HCT116 (cell line): ENCODE results near the gene ZNF780A. TPM values are rescaled to one million over a fixed set of nuclear protein-coding genes. Genes with fewer than 3 reads are reported as not detected.

ENCODE experiments used
- ATAC-seq: fragments of 200-7000 bp; cut with Tn5 transposase; 2 replicates; pipeline ENCODE4 v1.9.1; 2020; ENCODE audit warnings: mild to moderate bottlenecking, moderate library complexity
- BruUV-seq: library from RNA; stranded (reverse); fragments of 400-500 nt; replicated peaks from 2 replicates; lab custom pipeline; 2021; lab: Mats Ljungman, UMichigan
- CTCF ChIA-PET: fragments of 300-600 bp; sonication (Branson Sonifier 250); formaldehyde crosslinking; loops from one replicate; lab custom pipeline; 2021; ENCODE audit warnings: antibody characterized with exemption; lab: Charles Lee
- POLR2A ChIA-PET: fragments of 300-600, 350-600 bp; sonication (Branson Sonifier 250); formaldehyde crosslinking; loops from one replicate; lab custom pipeline; 2021; ENCODE audit warnings: antibody characterized with exemption; lab: Charles Lee
- RAD21 ChIA-PET, 2 experiments: fragments of 300-600 bp; sonication (Branson Sonifier 250); formaldehyde crosslinking; loops; one replicate each; lab custom pipeline; 2023; ENCODE audit warnings: low total read pairs in 2 of 2; ENCODE audit not compliant: uncharacterized antibody in 2 of 2, unreplicated experiment in 2 of 2, low non-redundant PET in 1 of 2; lab: Charles Lee
- DNase-seq: peaks from one replicate; pipeline ENCODE4 v3.0.0-alpha.2; 2010; ENCODE audit warnings: low read depth, low spot score
- H2AFZ ChIP-seq: fragments of 200-600 bp; shearing (Covaris generic), sonication (generic); 2 replicates; pipeline ENCODE4 v1.6.1; 2017; ENCODE audit warnings: low read depth, mixed run types, mixed read lengths, antibody characterized with exemption, low read length; ENCODE audit not compliant: poor library complexity, severe bottlenecking
- H3K27ac ChIP-seq: 2 replicates; pipeline ENCODE4 v1.5.1; 2012; ENCODE audit warnings: low read depth, low read length
- H3K27me3 ChIP-seq: fragments of 200-600 bp; sonication (generic); 2 replicates; pipeline ENCODE4 v1.6.1; 2016; ENCODE audit warnings: mixed run types, low read length, mixed read lengths; ENCODE audit not compliant: insufficient read depth
- H3K36me3 ChIP-seq, 2 experiments: fragments of 200-500 bp in 1 of 2; fragments of 200-600 bp in 1 of 2; sonication (Bioruptor generic) in 1 of 2; sonication (generic) in 1 of 2; 2 replicates each; pipeline versions ENCODE4 v1.5.1 to v1.6.1; 2014 to 2016; ENCODE audit warnings: low read length in 2 of 2, inconsistent platforms in 1 of 2, mixed read lengths in 1 of 2, mixed run types in 1 of 2; ENCODE audit not compliant: insufficient read depth in 2 of 2, control insufficient read depth in 1 of 2
- H3K4me1 ChIP-seq, 2 experiments: fragments of 200-600 bp in 1 of 2; sonication (generic) in 1 of 2; 2 replicates each; pipeline versions ENCODE4 v1.5.1 to v1.6.1; 2012 to 2017; ENCODE audit warnings: low read length in 2 of 2, inconsistent platforms in 1 of 2, mild to moderate bottlenecking in 1 of 2, mixed read lengths in 1 of 2, mixed run types in 1 of 2, moderate library complexity in 1 of 2; ENCODE audit not compliant: insufficient read depth in 2 of 2, control insufficient read depth in 1 of 2
- H3K4me2 ChIP-seq: fragments of 200-600 bp; sonication (generic); 2 replicates; pipeline ENCODE4 v1.6.1; 2017; ENCODE audit warnings: mixed run types, low read length, mixed read lengths
- H3K4me3 ChIP-seq, 2 experiments: fragments of 200-600 bp in 1 of 2; sonication (generic) in 1 of 2; replicated peaks in 1 of 2; 2 replicates each; pipeline ENCODE4 v1.5.1; 2011 to 2016; ENCODE audit warnings: low read length in 2 of 2, control low read depth in 1 of 2, low read depth in 1 of 2, mild to moderate bottlenecking in 1 of 2, mixed read lengths in 1 of 2, mixed run types in 1 of 2
- H3K79me2 ChIP-seq: fragments of 200-600 bp; sonication (generic); 2 replicates; pipeline ENCODE4 v1.6.1; 2017; ENCODE audit warnings: mild to moderate bottlenecking, mixed run types, low read length, moderate library complexity, mixed read lengths; ENCODE audit not compliant: insufficient read depth
- H3K9ac ChIP-seq: fragments of 200-600 bp; sonication (generic); 2 replicates; pipeline ENCODE4 v1.6.1; 2016; ENCODE audit warnings: low read length, mixed read lengths
- H3K9me2 ChIP-seq: fragments of 200-600 bp; sonication (generic), shearing (Covaris generic); 2 replicates; pipeline ENCODE4 v1.6.1; 2017; ENCODE audit warnings: mixed run types, mild to moderate bottlenecking, moderate library complexity; ENCODE audit not compliant: insufficient read depth
- H3K9me3 ChIP-seq, 2 experiments: fragments of 200-500 bp in 1 of 2; fragments of 200-600 bp in 1 of 2; sonication (Bioruptor generic) in 1 of 2; sonication (generic) in 1 of 2; 2 replicates each; pipeline ENCODE4 v1.6.1; 2014 to 2017; ENCODE audit warnings: low read length in 2 of 2, mixed read lengths in 2 of 2, inconsistent platforms in 1 of 2, low read depth in 1 of 2, mild to moderate bottlenecking in 1 of 2, mixed run types in 1 of 2, moderate library complexity in 1 of 2; ENCODE audit not compliant: control insufficient read depth in 1 of 2, insufficient read depth in 1 of 2
- H4K20me1 ChIP-seq: fragments of 200-600 bp; sonication (generic), shearing (Covaris generic); 2 replicates; pipeline ENCODE4 v1.6.1; 2017; ENCODE audit warnings: mixed run types, mild to moderate bottlenecking, moderate library complexity; ENCODE audit not compliant: insufficient read depth
- CEBPB ChIP-seq: IDR thresholded peaks from 2 replicates; pipeline ENCODE4 v1.6.1; 2012; ENCODE audit warnings: low read depth
- EGR1 ChIP-seq: IDR thresholded peaks from 2 replicates; pipeline ENCODE4 v1.6.1; 2012; ENCODE audit warnings: low read depth
- ELF1 ChIP-seq: IDR thresholded peaks from 2 replicates; pipeline ENCODE4 v1.6.1; 2012; ENCODE audit warnings: low read depth, borderline replicate concordance
- EZH2 ChIP-seq: fragments of 200-600 bp; sonication (generic); IDR thresholded peaks from 2 replicates; pipeline ENCODE4 v1.6.1; 2017; ENCODE audit warnings: antibody characterized with exemption, mixed run types
- EZH2phosphoT487 ChIP-seq: fragments of 200-600 bp; IDR thresholded peaks from 2 replicates; pipeline ENCODE4 v1.6.1; 2018; ENCODE audit warnings: antibody characterized with exemption, borderline replicate concordance
- FOSL1 ChIP-seq: IDR thresholded peaks from 2 replicates; pipeline ENCODE4 v1.6.1; 2012; ENCODE audit warnings: low read depth
- JUND ChIP-seq: IDR thresholded peaks from 2 replicates; pipeline ENCODE4 v1.6.1; 2012
- POLR2A ChIP-seq: IDR thresholded peaks from 2 replicates; pipeline ENCODE4 v1.7.0; 2011; ENCODE audit warnings: borderline replicate concordance; ENCODE audit not compliant: insufficient read depth, insufficient read length; ENCODE audit errors: extremely low read depth
- POLR2AphosphoS5 ChIP-seq: IDR thresholded peaks from 2 replicates; pipeline ENCODE4 v1.6.1; 2011; ENCODE audit warnings: mild to moderate bottlenecking, low read depth, low read length, moderate library complexity
- SIN3A ChIP-seq: IDR thresholded peaks from 2 replicates; pipeline ENCODE4 v1.6.1; 2012; ENCODE audit warnings: low read depth
- SP1 ChIP-seq: IDR thresholded peaks from 2 replicates; pipeline ENCODE4 v1.6.1; 2012; ENCODE audit warnings: low read depth
- SRF ChIP-seq: IDR thresholded peaks from 2 replicates; pipeline ENCODE4 v1.6.1; 2012; ENCODE audit warnings: low read depth
- YY1 ChIP-seq: IDR thresholded peaks from 2 replicates; pipeline ENCODE4 v1.6.1; 2011; ENCODE audit warnings: low read length, low read depth, moderate library complexity, mild to moderate bottlenecking; ENCODE audit not compliant: insufficient replicate concordance; ENCODE audit errors: extremely low read depth
- ZFX ChIP-seq: fragments of 450-650 bp; IDR thresholded peaks from 2 replicates; pipeline ENCODE4 v1.6.1; 2017
- ZNF274 ChIP-seq: fragments of 200-500 bp; sonication (Bioruptor generic); IDR thresholded peaks from 2 replicates; pipeline ENCODE4 v1.6.1; 2014; ENCODE audit warnings: mild to moderate bottlenecking, low read depth, low read length, inconsistent platforms
- intact Hi-C: fragments of 100-400 bp; cut with micrococcal nuclease; formaldehyde crosslinking; loops from 2 replicates; pipeline ENCODE4 v1.10.0; 2022
- total RNA-seq: library from RNA; stranded (reverse); gene quantifications from one replicate; pipeline ENCODE4 v1.2.1, GENCODE V29; 2021; ENCODE audit not compliant: unreplicated experiment
- TF ChIP-seq, protein P1 (sequence below): IDR thresholded peaks from 2 replicates; pipeline ENCODE4 v1.6.1; 2012
- TF ChIP-seq, protein P2 (sequence below), 3 experiments: fragments of 200-600 bp in 1 of 3; sonication (generic) in 1 of 3; IDR thresholded peaks in 2 of 3; conservative IDR thresholded peaks in 1 of 3; 2 replicates each; pipeline ENCODE4 v1.5.1; 2012 to 2017; ENCODE audit warnings: low read depth in 2 of 3, low read length in 2 of 3, antibody characterized with exemption in 1 of 3, borderline replicate concordance in 1 of 3, control low read depth in 1 of 3, mild to moderate bottlenecking in 1 of 3, mixed read lengths in 1 of 3, mixed run types in 1 of 3, moderate library complexity in 1 of 3; ENCODE audit not compliant: insufficient read depth in 1 of 3
- TF ChIP-seq, protein P3 (sequence below): IDR thresholded peaks from 2 replicates; pipeline ENCODE4 v1.6.1; 2011; ENCODE audit warnings: mild to moderate bottlenecking, low read length, moderate library complexity; ENCODE audit not compliant: insufficient replicate concordance; ENCODE audit errors: extremely low read depth
- TF ChIP-seq, protein P4 (sequence below): IDR thresholded peaks from 2 replicates; pipeline ENCODE4 v1.6.1; 2012; ENCODE audit warnings: low read depth

The ZNF780A gene
- total RNA-seq, 1 experiment from 2014 or later, result 18.9 TPM

DNA sequence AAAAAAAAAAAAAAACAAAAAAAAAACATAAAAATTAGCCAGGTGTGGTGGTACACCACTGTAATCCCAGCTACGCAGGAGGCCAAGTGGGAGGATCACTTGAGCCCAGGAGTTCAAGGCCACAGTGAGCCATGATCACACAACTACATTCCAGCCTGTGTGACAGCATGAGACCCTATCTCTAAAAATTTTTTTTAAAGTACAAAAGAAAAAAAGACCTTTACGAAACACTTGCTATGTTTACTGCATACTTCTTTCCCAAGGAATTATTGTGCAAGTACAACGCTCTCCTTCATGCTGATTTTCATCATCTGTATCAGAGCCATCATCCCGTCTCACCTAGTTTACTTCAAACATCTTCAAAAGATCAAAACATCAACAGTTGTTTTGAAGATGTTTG, 28.6 kb upstream of the ZNF780A start:
- RAD21 ChIA-PET, result no interaction called here
- DNase-seq, result no peak
- no peak overlapping the region for H3K4me3 ChIP-seq
- H3K36me3 ChIP-seq, result no peaks in the 10 kb centered on the region
- TF ChIP-seq SP1, result no peak
- no peak for TF ChIP-seq EGR1
- TF ChIP-seq ZNF274, result no peak
- TF ChIP-seq EZH2phosphoT487, result no peak
- TF ChIP-seq JUND, result no peak
- TF ChIP-seq, protein P1, sequence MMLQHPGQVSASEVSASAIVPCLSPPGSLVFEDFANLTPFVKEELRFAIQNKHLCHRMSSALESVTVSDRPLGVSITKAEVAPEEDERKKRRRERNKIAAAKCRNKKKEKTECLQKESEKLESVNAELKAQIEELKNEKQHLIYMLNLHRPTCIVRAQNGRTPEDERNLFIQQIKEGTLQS, result no peak
- TF ChIP-seq POLR2AphosphoS5, result no peak
- no peak for TF ChIP-seq CEBPB
- no peak for TF ChIP-seq ZFX
- TF ChIP-seq, protein P2, sequence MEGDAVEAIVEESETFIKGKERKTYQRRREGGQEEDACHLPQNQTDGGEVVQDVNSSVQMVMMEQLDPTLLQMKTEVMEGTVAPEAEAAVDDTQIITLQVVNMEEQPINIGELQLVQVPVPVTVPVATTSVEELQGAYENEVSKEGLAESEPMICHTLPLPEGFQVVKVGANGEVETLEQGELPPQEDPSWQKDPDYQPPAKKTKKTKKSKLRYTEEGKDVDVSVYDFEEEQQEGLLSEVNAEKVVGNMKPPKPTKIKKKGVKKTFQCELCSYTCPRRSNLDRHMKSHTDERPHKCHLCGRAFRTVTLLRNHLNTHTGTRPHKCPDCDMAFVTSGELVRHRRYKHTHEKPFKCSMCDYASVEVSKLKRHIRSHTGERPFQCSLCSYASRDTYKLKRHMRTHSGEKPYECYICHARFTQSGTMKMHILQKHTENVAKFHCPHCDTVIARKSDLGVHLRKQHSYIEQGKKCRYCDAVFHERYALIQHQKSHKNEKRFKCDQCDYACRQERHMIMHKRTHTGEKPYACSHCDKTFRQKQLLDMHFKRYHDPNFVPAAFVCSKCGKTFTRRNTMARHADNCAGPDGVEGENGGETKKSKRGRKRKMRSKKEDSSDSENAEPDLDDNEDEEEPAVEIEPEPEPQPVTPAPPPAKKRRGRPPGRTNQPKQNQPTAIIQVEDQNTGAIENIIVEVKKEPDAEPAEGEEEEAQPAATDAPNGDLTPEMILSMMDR (IDR thresholded peaks at IDR 0.05 in 2 of 3, conservative IDR thresholded peaks at IDR 0.05 in 1 of 3; ENCODE audit: borderline replicate concordance in 1 of 3, insufficient read depth in 1 of 3, low read depth in 2 of 3, low read length in 2 of 3), result no peak
- TF ChIP-seq ELF1, result no peak
- TF ChIP-seq, protein P3, sequence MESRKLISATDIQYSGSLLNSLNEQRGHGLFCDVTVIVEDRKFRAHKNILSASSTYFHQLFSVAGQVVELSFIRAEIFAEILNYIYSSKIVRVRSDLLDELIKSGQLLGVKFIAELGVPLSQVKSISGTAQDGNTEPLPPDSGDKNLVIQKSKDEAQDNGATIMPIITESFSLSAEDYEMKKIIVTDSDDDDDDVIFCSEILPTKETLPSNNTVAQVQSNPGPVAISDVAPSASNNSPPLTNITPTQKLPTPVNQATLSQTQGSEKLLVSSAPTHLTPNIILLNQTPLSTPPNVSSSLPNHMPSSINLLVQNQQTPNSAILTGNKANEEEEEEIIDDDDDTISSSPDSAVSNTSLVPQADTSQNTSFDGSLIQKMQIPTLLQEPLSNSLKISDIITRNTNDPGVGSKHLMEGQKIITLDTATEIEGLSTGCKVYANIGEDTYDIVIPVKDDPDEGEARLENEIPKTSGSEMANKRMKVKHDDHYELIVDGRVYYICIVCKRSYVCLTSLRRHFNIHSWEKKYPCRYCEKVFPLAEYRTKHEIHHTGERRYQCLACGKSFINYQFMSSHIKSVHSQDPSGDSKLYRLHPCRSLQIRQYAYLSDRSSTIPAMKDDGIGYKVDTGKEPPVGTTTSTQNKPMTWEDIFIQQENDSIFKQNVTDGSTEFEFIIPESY, result no peak
- TF ChIP-seq FOSL1, result no peak
- no peak for TF ChIP-seq EZH2
- TF ChIP-seq SRF, result no peak
- no peak for TF ChIP-seq YY1
- TF ChIP-seq POLR2A, result no peak
- TF ChIP-seq, protein P4, sequence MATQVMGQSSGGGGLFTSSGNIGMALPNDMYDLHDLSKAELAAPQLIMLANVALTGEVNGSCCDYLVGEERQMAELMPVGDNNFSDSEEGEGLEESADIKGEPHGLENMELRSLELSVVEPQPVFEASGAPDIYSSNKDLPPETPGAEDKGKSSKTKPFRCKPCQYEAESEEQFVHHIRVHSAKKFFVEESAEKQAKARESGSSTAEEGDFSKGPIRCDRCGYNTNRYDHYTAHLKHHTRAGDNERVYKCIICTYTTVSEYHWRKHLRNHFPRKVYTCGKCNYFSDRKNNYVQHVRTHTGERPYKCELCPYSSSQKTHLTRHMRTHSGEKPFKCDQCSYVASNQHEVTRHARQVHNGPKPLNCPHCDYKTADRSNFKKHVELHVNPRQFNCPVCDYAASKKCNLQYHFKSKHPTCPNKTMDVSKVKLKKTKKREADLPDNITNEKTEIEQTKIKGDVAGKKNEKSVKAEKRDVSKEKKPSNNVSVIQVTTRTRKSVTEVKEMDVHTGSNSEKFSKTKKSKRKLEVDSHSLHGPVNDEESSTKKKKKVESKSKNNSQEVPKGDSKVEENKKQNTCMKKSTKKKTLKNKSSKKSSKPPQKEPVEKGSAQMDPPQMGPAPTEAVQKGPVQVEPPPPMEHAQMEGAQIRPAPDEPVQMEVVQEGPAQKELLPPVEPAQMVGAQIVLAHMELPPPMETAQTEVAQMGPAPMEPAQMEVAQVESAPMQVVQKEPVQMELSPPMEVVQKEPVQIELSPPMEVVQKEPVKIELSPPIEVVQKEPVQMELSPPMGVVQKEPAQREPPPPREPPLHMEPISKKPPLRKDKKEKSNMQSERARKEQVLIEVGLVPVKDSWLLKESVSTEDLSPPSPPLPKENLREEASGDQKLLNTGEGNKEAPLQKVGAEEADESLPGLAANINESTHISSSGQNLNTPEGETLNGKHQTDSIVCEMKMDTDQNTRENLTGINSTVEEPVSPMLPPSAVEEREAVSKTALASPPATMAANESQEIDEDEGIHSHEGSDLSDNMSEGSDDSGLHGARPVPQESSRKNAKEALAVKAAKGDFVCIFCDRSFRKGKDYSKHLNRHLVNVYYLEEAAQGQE, result no peak
- no peak for TF ChIP-seq SIN3A
- TF ChIP-seq, all 23 proteins: peak for 0
- Histone ChIP-seq H4K20me1 (no peaks in the 10 kb centered on the region), H2AFZ (no peak overlapping the region), H3K4me2 (no peak overlapping the region), H3K27me3 (0 out of 2 replicates have a peak, but pooled peaks cover 11% of the 10 kb centered on the region), H3K9me3 (no peaks in the 10 kb centered on the region), H3K79me2 (no peaks in the 10 kb centered on the region), H3K4me1 (no peaks in the 10 kb centered on the region), H3K27ac (no peak overlapping the region), H3K9me2 (no peaks in the 10 kb centered on the region), H3K9ac (no peak overlapping the region)
- intact Hi-C loops, result no loop called here
- ChIA-PET POLR2A (no interaction called here), CTCF (no interaction called here)
- no TSS peak for BruUV-seq
- no peak for ATAC-seq
